DOHH2 (cell line): ENCODE data around the gene GAD1.

Source experiments
- EZH2phosphoT487 ChIP-seq: fragments of 200-600 bp; sonication (generic); IDR thresholded peaks from 2 replicates; pipeline ENCODE4 v1.6.1; 2017; ENCODE audit warnings: borderline replicate concordance, mild to moderate bottlenecking, antibody characterized with exemption, low read length, moderate library complexity, mixed read lengths
- TF ChIP-seq, protein P1 (sequence below): fragments of 200-600 bp; sonication (generic); IDR thresholded peaks from one replicate; pipeline ENCODE4 v1.5.1; 2014; ENCODE audit warnings: antibody characterized with exemption, mild to moderate bottlenecking, low read depth, low read length; ENCODE audit not compliant: poor library complexity, severe bottlenecking

DNA sequence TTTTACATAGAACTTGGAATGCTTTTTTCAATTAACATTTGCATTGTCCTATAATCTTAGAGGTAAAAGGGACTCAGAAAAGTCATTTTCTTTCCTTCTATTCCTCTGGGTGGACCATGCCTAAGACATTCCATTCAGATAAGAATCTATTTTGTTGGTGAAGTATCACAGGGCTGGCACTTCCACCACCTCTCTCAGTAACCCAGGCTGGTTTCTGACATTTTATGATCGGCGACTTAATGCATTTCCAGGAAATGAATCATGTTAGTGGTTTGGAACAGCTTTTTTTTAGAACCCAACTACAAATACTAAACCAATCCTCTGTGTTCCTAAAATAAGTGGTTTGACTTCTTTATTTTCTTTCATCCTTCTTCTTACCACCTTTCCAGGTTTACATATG, 27.0 kb downstream of the GAD1 start:
- TF ChIP-seq, protein P1, sequence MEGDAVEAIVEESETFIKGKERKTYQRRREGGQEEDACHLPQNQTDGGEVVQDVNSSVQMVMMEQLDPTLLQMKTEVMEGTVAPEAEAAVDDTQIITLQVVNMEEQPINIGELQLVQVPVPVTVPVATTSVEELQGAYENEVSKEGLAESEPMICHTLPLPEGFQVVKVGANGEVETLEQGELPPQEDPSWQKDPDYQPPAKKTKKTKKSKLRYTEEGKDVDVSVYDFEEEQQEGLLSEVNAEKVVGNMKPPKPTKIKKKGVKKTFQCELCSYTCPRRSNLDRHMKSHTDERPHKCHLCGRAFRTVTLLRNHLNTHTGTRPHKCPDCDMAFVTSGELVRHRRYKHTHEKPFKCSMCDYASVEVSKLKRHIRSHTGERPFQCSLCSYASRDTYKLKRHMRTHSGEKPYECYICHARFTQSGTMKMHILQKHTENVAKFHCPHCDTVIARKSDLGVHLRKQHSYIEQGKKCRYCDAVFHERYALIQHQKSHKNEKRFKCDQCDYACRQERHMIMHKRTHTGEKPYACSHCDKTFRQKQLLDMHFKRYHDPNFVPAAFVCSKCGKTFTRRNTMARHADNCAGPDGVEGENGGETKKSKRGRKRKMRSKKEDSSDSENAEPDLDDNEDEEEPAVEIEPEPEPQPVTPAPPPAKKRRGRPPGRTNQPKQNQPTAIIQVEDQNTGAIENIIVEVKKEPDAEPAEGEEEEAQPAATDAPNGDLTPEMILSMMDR: no peak
- TF ChIP-seq EZH2phosphoT487: no peak
